Measurements from ENCODE around the gene IGFBPL1.
"Not testable (repeated sequence)": the region's sequence is repeated elsewhere in the genome, so short reads cannot be mapped to it uniquely, and the experiment has no call there.

IGFBPL1 gene

DNA sequence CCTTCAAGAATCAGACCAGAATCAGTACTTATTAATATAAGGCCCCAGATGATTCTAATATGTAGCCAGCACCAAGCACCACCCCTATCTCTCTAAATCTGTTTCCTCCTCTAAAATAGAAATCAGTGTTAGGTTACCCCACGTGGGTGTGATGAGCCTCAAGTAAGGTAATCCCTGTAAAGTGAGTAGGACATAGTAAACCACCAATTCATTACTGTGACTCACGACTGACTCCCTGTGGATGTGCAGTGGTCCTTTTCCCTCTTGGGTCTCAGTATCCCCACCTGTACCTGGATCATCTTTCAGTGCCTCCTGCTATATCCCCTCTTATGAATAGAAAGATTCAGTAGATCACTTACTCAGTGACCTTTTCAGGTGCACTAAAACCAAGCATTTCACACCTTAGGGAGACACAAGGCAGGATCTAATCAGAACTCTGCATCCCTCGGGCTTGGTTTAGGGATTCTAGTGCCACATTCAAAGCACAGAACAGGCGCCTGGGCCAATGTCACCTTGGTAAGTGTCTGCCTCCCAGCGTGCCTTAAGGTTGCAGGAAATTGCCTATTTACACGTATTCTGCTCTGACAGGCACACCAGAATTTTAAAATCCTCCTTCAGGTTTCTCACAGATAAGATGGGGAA lies 43.9 kb downstream of the IGFBPL1 start:
- DNase-seq (ENCODE audit: low read depth in 4 of 4, low spot score in 1 of 4), result no peak

DNA sequence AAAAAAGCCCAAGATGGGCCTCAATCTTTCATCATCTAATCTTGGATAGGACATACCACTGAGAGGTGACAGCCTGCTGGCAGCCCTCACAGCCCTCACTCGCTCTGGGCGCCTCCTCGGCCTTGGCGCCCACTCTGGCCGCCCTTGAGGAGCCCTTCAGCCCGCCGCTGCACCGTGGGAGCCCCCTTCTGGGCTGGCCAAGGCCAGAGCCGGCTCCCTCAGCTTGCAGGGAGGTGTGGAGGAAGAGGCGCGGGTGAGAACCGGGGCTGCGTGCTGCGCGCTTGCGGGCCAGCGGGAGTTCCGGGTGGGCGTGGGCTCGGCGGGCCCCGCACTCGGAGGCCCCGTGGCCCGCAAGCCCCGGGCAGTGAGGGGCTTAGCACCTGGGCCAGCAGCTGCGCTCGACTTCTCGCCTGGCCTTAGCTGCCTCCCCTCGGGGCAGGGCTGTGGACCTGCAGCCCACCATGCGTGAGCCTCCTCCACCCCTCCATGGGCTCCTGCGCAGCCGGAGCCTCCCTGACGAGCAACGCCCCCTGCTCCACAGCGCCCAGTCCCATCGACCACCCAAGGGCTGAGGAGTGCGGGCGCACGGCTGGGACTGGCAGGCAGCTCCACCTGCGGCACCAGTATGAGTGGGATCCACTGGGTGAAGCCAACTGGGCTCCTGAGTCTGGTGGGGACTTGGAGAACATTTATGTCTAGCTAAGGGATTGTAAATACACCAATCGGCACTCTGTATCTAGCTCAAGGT lies 46.7 kb downstream of the IGFBPL1 start:
- not testable (repeated sequence) for DNase-seq (ENCODE audit: low read depth in 4 of 4, low spot score in 1 of 4)

DNA sequence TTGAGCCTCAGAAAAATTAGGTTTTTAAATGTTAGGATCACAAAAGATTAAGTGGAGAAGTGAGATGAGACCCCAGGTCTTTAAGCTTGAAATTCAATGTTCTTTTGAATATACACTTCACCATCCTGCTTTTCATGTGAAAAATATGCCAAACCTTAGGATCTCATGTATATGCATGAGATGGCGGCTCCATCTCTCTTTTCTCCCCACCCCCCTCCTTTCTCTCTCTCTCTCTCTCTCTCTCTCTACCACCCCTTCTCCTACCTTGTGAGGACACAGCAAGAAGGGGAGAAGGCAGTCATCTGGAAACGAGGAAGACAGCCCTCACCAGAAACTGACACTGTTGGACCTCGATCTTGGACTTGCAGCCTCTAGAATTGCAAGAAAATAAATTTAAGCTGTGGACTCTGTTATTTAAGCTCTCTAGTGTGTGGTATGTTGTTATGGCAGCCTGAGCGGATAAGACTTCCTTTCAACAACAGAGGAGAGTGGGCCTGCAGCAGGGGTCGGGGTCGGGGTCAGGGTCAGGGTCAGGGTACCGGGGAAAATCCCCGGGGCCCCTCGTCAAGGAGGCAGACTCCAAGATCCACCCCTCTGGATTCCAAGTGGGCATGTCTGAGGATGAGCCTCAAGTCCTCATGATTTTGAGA lies 48.1 kb downstream of the IGFBPL1 start:
- DNase-seq (ENCODE audit: low read depth in 4 of 4, low spot score in 1 of 4), result no peak

DNA sequence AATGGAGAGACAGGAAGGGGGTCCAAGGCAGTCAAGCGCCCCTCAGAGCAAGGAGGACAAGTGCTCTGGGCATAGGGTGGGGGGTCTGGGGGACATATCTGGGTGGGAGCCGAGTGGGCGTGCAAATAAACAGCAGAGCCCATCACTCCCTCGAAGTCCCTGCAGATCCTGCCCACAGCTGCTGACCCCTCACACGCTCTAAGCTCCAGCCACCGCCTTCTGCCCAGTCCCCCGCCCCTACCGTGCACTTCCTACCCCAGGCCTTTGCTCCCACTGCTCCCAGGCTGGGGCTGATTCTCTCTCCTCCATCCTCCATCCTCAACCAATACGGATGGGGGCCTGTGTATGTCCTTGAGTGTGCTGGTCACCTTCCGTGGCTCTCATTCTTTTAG lies 48.7 kb downstream of the IGFBPL1 start:
- DNase-seq (ENCODE audit: low read depth in 4 of 4, low spot score in 1 of 4), result no peak

DNA sequence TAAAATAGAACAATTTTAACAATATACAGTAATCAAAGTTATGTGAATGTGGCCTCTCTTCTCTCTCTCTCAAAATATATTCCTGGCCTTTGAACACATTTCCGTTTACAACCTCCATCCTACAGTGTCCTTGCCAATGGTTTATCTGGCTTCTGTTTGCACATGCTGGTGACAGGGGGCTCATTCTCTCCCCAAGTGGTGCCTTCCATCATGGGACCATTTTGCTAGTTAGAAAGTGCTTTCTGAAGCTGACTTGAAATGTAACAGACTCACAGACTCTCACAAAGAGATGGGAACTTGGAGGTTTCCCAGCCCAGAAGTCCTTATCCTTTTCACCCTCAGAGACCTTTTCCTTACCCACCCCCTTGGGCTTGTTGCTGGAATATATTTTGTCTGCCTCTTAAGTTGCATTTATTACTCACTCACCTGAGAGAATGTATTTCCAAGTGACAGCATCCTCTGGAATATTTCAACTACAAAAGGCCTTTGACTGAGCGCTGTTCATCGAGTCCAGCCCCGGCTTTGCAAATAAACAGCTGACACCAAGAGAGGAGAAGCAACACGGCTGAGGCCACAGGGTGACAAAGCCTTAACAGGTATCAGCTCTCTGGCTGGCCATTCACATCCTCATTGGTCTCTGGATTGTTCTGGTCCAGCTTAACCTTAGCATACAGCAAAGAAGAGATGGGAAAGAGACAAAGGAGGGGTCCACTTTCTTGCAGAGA lies 49.2 kb downstream of the IGFBPL1 start:
- no peak for DNase-seq (ENCODE audit: low read depth in 4 of 4, low spot score in 1 of 4)

DNA sequence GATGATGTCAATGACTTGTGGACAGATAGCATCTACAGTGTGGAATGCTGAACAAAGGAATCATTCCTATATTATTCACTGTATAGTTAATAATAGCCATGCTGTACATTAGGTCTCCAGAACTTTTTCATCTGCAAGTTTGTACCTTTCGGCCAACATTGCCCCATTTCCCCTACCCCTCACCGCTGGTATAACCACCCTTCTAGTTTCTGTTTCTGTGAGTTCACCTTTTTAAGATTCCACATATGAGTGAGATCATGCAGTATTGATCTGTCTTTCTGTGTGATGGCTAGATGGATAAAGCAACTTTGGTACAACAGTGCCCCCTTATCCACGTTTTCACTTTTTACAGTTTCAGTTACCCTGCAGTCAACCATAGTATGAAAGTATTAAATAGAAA lies 50.6 kb downstream of the IGFBPL1 start:
- no peak for DNase-seq (ENCODE audit: low read depth in 4 of 4, low spot score in 1 of 4)

DNA sequence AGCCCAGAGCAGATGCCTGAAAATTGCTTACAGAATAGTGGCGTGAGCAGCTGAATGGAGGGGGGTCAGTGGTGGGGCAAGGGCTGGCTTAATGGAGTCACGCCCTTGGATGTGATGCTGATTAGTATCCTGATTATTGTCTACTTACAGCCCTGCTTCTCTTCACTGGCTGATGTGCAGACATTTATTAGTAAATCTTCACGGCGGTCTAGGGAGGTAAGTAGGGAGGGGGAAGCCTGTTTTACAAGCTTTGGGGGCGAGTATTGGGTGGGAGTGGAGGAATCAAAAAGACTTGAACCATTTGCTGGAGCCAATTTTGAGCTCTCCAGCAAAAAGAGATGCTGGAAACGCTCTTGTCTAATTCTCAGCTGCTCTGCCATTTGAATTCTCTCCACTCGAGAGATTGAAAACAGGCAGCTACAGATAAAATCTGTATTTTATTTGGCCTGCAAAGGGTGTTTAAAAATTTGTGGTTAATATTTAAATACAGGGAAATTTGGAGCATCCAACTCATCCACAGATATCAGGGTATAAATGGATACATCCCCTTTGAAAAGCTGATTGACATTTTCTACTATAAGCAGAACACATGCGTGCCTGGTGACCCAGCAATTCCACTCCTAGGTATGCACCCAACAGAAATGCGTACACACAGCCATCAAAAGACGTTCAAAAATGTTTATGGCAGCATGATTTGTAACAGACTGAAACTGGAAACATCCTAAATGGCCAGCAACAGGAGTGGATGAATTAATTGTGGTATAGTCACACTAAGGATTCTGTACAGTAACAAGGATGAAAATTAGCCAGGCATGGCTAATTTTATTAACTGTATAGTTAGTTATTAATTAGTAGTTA lies 51.3 kb downstream of the IGFBPL1 start:
- no peak for DNase-seq (ENCODE audit: low read depth in 4 of 4, low spot score in 1 of 4)

DNA sequence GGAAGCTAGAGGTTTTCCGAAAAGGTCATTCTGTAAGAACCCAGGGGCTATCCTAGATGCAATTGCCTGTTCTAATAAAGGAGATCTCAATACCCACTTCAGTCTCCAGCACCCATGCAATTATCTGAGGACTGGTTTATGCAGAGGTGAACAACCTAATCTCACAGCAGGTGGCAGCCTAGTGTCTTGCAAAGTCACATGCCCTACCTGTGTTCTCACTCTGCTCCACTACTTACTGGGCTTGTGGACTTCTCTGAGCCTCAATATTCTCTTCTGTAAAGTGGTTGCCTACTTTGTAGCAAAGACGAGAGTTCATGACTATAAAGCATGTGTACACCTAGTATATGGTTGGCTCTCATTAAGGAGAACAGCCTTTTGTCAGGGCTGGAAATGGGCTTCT lies 52.8 kb downstream of the IGFBPL1 start:
- no peak for DNase-seq (ENCODE audit: low read depth in 4 of 4, low spot score in 1 of 4)

DNA sequence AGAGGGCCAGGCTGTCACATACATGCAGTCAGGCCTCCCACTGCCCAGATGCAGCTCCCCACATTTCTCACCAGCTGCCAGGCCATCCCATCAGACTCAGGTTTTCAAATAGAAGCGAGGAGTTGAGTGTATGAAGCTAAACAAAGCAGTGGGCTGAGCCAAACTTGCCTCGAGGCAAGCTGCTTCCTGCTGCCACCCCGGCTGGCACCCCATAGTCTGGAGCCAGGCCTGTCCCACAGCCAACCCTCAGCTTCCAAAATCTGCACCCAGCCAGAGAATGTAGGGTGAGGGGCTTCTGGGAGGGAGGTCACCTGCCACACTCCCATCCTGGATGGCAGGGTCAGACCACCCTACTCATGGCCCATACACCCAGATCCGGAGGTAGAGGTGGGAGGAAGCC lies 54.1 kb downstream of the IGFBPL1 start:
- no peak for DNase-seq (ENCODE audit: low read depth in 4 of 4, low spot score in 1 of 4)

DNA sequence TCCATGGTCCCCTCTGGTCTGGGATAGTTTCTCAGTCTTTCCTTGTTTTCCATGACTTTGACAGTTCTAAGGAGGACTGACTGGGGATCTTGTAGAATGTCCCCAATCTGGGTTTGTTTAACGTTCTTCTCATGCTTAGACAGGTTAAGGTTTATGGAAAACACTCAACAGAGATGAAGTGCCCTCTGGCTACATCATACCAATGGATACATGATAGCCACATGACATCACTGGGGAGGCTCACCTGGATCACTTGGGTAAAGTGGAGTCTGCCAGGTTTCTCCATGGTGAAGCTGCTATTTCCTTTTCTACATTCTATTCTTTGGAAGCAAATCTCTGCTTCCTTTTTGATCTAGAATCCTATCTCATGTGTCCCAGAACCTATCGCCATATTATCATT lies 55.5 kb downstream of the IGFBPL1 start:
- no peak for DNase-seq (ENCODE audit: low read depth in 4 of 4, low spot score in 1 of 4)

DNA sequence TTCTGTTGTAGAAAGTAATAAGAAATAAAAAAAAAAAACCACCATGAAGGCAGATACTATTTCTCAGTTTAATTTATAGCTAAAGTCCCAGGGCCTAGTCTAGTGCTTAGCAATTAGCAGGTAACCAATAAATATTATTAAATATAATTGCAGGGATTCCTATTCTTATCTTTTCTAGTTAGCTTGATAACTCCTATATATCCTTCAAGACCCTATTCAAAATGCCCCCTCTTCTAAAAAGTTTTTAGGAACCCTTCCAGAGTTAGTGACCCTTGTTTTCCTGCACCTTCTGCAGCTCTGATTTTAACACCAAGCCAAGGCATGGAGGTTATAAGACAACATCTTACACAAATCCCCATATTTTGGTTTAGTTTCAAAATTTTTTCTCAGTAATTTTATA lies 56.4 kb downstream of the IGFBPL1 start:
- DNase-seq (ENCODE audit: low read depth in 4 of 4, low spot score in 1 of 4), result no peak

DNA sequence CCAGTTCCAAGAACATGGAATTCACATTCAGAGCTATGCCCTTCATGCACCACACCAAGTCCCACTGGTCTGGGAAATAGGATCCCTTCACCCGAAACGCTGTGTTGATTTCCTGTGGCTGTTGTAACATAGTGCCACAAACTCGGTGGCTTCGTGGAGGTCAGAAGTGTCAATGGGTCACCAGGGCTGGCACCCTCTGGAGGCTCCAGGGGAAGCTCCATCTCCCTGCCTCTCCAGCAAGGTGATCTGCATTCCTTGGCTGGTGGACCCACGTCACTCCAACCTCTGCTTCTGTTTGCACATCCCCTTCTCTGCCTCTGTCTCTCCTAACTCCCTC lies 60.7 kb downstream of the IGFBPL1 start:
- DNase-seq (ENCODE audit: low read depth in 4 of 4, low spot score in 1 of 4), result no peak

DNA sequence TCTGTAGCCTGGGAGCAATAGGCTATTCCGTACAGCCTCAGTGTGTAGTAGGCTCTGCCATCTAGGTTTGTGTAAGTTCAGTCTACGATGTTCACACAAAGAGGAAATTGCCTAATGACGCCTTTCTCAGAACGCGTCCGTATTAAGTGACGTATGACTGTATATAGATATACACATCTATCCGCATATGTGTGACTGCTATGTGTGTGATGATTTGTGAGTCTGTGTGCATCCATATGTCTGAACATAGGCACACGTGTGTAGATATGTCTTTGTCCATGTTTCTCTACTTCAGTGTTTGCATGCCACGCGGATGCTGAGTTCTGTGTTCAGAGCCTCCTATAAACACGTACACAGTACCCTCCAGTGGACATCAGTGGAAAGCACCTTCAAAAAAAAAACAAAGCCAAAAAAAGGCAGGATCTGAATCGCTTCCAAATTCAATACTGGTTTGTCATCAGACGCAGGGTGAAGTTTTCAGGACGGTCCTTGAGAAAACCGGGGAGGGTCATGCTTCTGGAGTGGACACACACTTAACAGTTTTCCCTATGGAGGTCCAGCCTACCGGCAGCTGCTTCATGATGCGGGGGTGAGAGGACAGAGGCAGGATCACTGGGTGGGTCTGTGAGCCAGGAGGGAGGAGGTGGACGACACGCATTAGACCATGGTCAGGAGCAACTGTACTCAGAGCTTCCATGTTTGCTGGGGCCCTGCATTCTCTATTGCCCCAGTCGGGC lies 61.2 kb downstream of the IGFBPL1 start:
- DNase-seq (ENCODE audit: low read depth in 4 of 4, low spot score in 1 of 4), result no peak

DNA sequence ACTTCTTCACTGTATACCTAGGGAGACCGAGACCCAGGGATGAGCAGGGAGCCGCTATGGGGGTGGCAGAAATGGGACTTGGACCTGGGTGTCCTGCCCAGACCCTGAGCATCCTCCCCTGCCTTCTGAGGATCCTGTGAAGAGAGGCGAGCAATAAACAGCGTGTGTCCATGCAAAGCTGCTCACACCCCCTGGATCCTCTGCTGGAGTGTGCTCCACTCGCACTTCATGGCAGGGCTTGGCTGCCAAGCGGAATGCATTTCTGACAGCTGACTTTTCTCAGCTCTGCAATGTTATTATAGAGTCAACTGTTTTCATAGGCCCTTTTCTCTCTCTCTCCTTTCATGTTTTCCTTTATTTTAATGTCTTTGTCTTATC lies 62.8 kb downstream of the IGFBPL1 start:
- no peak for DNase-seq (ENCODE audit: low read depth in 4 of 4, low spot score in 1 of 4)

DNA sequence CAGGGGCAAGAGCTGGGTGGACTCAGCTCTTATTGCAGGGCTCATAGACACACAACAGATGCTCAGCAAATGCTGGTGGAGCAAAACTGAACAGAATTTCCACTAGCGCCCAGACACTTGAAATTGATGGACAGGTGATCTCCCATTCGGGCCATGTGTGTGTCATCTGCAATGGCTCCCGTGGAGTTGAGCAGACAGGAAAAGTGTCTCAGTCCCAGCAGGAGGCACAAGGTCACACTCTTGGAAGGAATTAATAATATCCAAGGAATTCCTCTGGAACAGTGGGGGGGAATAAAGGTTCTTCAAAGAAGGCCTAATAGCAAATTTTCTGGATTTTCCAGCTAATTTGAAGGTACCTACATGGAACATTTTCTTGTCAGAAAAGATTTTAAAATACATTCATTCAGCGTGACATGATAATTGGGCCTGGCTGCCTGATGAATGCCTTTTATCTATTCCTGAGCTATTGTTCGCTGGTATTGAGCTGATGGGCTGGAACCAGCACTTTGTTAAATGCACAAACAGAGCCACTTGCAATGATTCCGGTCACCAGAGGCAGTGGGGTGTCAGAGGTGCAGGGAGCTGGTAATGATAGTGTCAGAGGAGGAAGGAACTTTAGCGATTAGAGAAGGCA lies 63.3 kb downstream of the IGFBPL1 start:
- DNase-seq (ENCODE audit: low read depth in 4 of 4, low spot score in 1 of 4), result no peak

DNA sequence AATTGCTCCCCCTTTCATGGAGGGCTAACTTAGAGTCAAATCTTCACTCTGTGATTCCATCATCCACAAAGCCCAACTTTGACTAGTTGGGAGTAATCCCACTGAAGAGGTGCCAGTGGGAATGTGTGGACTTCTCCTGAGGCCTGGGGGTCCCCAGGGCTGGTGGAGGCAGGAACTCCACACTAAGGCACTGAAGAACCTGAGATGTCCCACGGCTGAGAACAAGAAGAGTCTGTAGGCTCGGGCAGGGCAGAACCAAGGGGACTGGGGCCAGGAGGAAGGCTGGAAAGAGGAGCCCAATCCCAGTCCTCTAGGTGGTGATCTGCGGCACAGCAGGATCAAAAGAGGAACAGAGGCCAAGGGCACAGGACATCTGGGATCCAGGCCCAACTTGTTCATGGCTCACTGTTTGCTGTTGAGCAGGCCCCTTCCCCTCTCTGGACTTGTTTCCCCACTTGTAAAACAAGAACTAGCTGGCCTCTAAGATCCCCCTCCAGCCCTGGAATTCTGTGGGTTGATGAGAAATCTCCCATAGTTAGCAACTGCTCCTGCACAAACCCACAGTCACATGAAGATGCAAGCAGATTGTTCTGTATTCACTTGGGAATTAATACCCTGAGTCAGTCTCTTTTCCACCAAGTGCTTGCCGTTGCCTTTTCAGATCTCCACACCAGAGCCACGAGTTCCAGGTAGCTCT lies 64.4 kb downstream of the IGFBPL1 start:
- no peak for DNase-seq (ENCODE audit: low read depth in 4 of 4, low spot score in 1 of 4)

DNA sequence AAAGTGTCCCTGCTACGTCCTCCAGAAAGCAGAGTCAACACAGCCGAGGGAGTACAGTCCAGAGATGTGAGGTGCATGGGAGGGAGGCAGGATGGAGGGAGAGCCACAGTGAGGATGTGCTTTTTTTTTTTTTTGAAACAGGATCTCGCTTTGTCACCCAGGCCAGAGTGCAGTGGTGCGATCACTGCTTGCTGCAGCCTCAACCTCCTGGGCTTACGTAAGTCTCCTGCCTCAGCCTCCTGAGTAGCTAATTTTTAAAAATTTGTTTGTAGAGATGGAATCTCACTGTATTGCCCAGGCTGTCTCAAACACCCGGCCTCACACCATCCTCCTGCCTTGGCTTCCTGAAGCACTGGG lies 65.0 kb downstream of the IGFBPL1 start:
- no peak for DNase-seq (ENCODE audit: low read depth in 4 of 4, low spot score in 1 of 4)

DNA sequence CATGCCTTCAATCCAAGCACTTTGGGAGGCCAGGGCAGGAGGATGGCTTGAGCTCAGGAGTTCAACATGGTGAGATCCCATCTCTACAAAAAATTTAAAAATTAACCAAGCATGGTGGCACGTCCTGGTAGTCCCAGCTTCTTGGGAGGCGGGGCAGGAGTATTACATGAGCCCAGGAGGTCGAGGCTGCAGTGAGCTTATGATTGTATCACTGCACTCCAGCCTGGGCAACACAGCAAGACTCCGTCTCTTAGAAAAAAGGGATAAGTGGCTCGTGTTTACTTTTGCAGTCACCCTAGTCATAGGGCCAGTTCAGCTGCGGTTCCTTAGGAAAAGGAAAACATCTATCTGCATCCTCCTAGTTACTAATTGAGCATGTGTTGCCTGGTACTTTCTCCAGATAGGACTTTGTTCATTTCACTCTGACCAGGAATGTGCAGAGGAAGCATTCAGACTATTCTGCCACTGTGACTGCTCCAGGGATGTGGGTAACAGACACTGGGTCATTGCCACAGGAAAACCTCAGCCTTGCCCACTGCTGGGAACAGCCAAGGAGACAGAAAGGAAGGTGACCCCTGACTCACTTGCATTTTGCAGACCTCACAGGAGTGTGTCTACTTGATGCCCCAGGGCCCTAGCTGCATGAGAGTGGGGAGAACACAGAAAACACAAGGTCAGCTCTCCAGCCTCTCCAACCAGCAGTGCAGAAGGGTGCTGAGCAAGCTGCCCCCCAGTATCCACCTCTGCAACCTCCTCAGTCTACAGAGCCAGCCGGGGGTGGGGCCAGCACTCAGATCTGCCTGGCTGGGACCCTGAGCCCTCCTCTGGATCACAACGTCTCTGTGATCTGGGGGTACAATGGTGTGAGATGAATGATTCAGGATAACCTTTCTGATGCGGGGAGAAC lies 65.6 kb downstream of the IGFBPL1 start:
- no peak for DNase-seq (ENCODE audit: low read depth in 4 of 4, low spot score in 1 of 4)

Data from stimulated activated CD4-positive, alpha-beta T cell treated with anti-CD3 and anti-CD28 coated beads, Interleukin-1b, Interleukin-23, amount 100 ng/mL, for 24 hours (primary cell).